ELR (cell line): ENCODE results near the gene FAF1.
"Not testable (repeated sequence)": the region's sequence is repeated elsewhere in the genome, so short reads cannot be mapped to it uniquely, and the experiment has no call there.

ENCODE experiments used
- DNase-seq: peaks from one replicate; pipeline ENCODE4 v3.0.0-alpha.2; 2015; ENCODE audit warnings: low read depth

The FAF1 gene

DNA sequence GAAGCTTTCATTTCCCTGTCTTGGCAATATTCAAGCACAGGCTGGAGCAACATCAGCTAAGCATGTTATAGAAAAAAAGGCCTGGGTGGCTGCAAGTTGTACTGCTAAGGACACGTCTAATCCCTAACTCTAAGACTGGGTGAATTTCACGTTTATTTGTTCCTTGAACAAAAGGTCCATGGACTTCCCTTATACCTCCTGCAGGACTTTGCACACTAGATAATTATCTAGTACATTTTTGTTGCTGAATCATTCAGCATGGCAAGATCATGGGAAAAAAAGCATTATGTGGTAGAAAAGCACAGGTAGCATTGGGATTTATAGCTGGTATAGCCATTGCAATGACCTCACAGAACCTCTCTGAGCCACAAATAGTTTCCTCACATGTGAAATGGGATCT, 406.1 kb downstream of the FAF1 start:
- DNase-seq, result no peak

GRCh38 chr1:50548243-50548642, 411.8 kb downstream of the FAF1 start:
- no peak for DNase-seq

DNA sequence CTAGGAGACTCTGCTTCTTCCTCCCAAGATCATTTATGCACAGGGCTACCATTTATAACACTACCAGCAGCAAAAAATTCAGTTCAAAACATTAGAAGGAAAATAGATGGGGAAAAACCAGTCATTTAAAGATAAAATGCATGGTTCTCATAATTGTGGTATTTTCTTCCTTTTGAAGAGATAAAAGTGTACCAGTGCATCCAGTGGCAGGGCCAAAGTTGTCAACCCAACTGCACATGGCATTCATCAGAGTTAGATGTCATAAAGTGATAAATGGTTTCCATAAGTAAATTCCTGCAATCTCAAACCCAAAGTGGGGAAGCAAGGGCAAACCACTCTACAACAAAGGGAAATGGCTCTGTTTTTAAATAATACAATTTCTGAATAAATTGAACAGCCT, 417.7 kb downstream of the FAF1 start:
- DNase-seq, result no peak

DNA sequence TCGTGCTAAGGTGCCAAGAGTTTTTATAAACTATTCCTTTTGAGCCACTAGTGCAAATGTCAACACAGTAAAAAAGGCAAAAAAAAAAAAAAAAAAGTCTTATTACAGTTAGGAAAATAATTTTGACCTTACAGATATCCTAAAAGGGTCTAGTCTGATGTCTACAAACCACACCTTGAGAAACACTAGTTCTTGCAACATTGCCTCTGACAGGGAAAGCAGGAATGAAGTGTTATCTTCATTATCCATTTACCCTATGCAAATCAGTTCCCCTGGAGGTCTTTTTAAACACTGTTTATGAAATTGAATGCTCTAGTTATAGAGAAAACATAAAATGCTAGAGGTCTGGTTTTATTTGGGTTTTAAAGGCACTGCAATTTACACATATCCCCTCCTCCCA, 421.6 kb downstream of the FAF1 start:
- no peak for DNase-seq

DNA sequence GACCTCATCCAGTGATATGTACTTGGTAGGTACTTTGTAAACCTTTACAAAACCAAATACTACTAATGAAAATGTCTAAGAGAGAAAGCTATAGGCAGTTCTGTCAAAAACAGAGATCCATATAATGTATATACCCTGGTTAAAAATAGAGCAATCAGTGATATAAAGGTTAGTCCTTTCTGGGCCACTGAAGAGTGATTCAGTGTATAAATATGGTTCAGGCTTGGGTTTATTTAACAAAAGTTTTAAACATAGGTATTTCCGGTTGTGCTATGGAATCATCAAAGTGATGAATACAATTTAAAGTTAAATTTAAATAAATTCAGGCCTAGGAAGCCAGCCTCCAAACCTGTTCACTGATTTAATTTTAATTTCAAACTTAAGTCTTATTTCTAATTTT, 428.5 kb downstream of the FAF1 start:
- peak; percentile 66 for DNase-seq

DNA sequence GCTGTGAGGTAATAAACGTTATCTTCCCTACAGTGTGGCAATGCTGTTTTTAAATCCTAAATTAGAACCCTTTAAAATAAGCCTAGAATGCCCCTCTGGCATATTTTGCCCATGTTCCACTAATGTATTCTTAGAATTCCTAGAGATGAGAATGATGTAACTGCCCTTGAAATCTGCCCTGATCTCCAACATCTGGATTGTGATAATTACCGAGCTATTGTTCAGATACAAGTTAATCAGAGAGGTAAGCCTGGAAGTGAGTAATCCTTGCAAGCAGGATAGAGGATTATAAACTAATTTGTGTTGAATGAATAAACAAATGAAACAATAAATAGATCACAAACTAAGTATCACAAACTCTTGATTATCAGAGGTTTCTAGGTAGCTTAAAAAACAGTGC, 429.0 kb downstream of the FAF1 start:
- peak; percentile 28 for DNase-seq

- DNase-seq, result no peak
Measured at GRCh38 chr1:50529510-50529909, 430.6 kb downstream of the FAF1 start.

- not testable (repeated sequence) for DNase-seq
Measured at GRCh38 chr1:50527987-50528320, 432.1 kb downstream of the FAF1 start.

GRCh38 chr1:50527249-50527986, 432.6 kb downstream of the FAF1 start:
- DNase-seq, result no peak

- DNase-seq, result peak; percentile 17
Measured at GRCh38 chr1:50526431-50526830, 433.6 kb downstream of the FAF1 start.

DNA sequence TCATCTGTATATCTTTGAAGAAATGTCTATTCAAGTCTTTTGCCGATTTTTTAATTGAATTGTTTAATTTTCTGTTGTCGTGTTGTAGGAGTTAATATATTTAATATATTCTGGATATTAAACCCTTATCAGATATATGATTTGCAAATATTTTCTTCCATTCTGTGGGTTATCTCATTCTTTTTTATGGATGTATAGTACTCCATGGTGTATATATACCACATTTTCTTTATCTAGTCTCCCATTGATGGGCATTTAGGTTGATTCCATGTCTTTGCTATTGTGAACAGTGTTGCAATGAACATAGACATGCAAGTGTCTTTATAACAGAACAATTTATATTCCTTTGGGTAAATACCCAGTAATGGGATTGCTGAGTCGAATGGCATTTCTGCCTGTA, 436.5 kb downstream of the FAF1 start:
- no peak for DNase-seq

DNA sequence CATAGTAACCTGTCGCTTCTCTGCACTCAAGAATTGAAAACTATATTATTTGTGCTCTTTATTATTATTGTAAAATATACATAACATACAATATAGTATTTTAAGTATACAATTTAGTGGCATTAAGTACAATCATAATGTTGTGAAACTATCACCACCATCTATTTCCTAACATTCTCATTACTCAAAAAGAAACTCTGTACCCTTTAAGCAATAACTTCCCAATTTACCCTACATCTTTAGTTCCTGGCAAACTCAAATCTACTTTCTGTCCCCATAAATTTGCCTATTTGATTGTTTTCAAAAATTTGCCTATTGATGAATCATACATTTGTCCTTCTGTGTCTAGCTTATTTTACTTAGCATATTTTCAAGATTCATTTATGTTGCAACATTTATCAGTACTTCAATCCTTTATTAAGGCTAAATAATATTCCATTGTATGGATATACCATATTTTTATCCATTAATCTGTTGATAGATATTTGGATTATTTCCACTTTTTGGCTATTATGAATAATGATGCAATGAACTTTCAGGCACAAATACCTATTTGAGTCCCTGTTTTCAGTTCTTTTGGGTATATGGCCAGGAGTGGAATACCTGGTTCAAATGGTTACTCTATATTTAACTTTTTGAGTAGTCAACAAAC, 437.2 kb downstream of the FAF1 start:
- DNase-seq, result no peak

DNA sequence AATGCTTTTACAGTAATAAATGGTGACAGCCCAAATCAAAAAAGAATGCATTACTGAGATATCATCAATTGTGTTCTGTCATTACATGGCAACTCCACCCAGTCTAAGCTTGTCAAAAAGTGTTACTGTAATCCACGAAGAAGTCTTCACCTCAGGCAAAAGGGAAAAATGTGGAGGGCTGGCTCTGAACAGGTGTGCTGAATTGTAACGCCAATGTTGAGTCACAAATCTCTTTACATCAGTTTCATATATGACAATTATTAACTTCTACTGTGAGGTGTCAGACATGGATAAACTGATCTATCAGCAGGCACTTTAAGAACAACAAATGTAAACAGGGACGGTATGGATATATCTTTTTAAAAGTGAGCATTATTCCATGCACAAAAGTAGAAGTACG, 438.4 kb downstream of the FAF1 start:
- no peak for DNase-seq

- no peak for DNase-seq
Measured at GRCh38 chr1:50517488-50517887, 442.6 kb downstream of the FAF1 start.

DNA sequence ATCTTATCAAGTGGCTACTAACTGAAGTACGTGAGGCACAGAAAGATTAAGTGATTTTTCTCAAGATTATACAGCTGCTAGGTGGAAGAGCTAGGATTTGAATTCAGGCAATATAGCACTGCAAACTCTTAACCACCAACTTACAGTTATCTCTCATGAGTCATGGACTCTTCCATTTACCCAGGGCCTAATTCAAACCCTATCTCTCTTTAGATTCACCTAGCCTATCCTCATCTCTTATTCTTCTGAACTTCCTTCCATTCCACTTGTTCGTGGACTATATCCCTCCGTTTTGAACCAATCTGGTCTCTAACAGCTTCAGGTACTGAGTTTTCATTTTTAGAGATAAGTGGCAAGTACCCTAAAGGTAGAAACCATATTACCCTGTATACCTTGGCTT, 444.0 kb downstream of the FAF1 start:
- DNase-seq, result no peak

GRCh38 chr1:50508040-50508586, 452.0 kb downstream of the FAF1 start:
- no peak for DNase-seq

DNA sequence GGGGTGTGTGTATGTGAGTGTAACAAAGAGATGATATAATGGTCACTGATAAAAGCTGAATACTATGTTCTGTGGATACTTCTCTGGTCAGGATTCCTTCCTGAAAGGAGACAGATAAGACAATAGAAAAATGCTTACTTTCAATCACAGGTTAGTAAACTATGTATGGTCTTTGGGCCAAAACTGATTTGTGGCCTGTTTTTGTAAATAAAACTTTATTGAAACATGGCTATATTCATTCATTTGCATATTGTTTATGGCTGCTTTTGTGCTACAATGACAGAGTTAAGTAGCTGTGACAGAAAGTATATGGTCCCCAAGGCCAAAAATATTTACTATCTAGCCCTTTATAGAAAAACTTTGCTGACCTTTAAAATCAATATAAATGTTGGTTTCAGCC, 454.6 kb downstream of the FAF1 start:
- no peak for DNase-seq

GRCh38 chr1:50503515-50503914, 456.6 kb downstream of the FAF1 start:
- no peak for DNase-seq

DNA sequence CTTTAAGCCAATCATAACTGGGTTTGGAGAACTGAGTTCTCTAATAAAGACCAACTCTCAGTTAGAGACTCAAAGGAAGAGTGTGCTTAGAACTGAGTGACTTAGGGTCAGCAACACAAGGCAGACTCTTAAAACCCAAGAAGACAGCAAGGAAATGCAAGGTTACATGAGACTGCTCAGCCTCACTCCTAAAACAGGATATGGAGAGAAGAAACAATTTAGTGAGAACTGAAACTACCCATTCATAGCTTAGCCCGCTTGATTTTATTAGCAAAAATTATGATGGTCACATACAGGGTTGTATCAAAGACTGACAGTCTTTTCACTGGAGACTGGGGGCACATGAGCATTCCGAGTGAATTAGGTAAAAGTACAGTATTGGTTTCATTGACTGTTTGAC, 457.9 kb downstream of the FAF1 start:
- no peak for DNase-seq

DNA sequence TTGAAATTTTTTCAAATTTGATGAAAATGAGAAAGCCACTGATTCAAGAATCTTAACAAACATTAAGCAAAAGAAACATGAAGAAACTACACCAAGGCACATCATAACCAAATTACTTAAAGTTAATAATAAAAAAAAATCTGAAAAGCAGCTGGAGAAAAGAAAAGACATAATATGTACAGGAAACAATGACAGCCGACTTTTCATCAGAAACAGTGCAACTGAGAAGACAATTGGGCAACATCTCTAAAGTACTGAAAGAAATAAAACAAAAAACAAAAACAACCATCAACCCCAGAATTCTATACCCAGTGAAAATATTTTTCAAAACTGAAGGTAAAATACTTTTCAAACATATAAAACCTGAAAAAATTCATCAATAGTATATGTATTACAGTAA, 463.1 kb downstream of the FAF1 start:
- peak; percentile 3 for DNase-seq

DNA sequence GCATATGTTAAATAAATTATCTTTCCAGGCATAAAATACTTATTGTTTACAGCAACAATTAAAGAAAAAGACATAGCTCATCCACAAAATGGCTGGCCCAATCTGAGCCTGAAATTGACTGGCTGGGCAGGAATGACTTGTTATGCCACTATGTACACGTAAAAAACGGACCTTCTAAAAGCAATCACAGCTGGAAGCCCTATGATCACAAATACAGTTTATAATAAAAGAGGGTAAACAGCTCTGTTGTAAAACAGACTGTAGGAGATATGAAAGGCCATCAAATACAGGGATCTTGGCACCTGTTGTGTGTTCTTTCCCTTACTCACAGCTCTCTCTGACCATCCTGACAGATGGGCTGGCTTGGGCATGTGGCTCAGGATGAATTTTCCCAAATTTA, 466.4 kb downstream of the FAF1 start:
- no peak for DNase-seq

DNA sequence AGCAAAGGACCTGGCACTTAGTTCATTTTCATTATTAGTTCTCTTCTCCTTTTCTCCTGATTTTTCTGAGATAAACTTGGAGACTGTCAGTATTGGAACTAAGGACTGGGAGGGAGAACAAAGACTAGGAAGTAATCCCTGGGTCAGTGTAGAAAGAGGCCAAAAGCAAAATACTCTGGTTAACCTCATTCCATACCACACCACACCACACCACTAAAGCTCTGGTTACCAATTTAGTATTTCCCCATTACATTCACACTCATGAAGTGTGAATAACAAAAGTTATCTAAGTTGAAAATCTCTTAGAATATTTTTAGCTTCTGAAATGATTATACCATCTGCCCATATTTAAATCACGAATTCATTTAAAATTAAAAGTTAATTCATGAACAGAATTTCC, 467.9 kb downstream of the FAF1 start:
- DNase-seq, result no peak

DNA sequence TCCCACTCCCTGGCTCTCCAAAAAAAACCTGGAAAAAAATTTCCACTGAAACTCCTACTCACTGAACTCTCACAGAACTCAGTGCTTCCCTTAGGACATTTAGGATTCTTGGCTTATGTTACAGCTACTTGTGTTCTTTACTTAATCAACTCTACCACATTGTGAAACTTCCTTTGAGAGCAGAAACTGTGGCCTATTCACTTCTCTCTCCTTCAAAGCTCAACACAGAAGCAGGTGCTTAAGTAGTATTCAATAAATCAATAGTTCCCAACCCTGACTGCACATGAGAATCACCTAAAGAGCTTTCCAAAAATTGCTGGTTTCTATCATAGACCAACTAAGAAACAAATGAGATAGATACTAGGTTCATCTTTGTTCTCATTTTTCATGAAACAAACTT, 468.9 kb downstream of the FAF1 start:
- DNase-seq, result no peak

DNA sequence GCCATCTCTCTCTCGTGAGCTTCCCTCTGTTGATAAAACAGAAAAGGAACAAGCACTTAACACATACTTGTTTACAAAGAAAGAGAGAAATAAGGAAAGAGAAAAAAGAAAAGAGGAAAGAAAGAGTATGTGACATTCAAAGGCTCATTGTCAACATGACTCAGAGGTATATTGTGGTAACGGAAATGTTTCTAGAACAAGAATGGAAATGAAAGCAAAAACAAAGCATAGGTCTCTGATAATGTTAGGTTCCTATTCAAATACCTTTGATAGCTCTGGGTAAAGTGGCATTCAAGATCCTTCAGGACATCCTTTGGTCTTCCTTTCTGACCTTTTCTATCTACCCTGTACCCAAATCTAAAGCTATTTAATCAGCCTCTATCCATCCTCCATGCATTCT, 469.4 kb downstream of the FAF1 start:
- DNase-seq, result no peak
